Mammary epithelial cell (primary cell): Measurements from ENCODE around the gene ITGA2.

ENCODE experiments used
- CTCF ChIP-seq, 2 donors: IDR thresholded peaks in 1 of 2; conservative IDR thresholded peaks in 1 of 2; 2 replicates each; pipeline ENCODE4 v1.5.1; 2011 to 2012; ENCODE audit warnings: inconsistent platforms in 2 of 2, low read length in 2 of 2, mild to moderate bottlenecking in 2 of 2, control low read depth in 1 of 2, low read depth in 1 of 2; ENCODE audit not compliant: insufficient read depth in 1 of 2; ENCODE audit errors: extremely low read depth in 1 of 2
- EZH2 ChIP-seq: IDR thresholded peaks from 2 replicates; pipeline ENCODE4 v1.6.1; 2012; ENCODE audit warnings: low read length, inconsistent platforms, borderline replicate concordance

- no peak for TF ChIP-seq CTCF (conservative IDR thresholded peaks at IDR 0.05 in 1 of 2, IDR thresholded peaks at IDR 0.05 in 1 of 2; ENCODE audit: extremely low read depth in 1 of 2, insufficient read depth in 1 of 2, low read depth in 1 of 2, low read length in 2 of 2)
- TF ChIP-seq EZH2, result no peak
These were observed 4.2 kb downstream of the ITGA2 start for GRCh38 chr5:52993367-52993766.
